K562 (cell line): ENCODE results near the gene RNF181. TPM values are rescaled to one million over a fixed set of nuclear protein-coding genes. Genes with fewer than 3 reads are reported as not detected.

Experiments used
- ATAC-seq: fragments of 200-7000 bp; cut with Tn5 transposase; 3 replicates; pipeline ENCODE4 v1.9.1; 2020; ENCODE audit warnings: moderate library complexity
- BruUV-seq: library from RNA; stranded (reverse); fragments of 400-500 nt; replicated peaks from 2 replicates; lab custom pipeline; 2021; lab: Mats Ljungman, UMichigan
- CTCF ChIA-PET: fragments of 300-600 bp; formaldehyde crosslinking; extraction: SDS; loops from one replicate; lab custom pipeline; 2021; ENCODE audit warnings: low intra/inter-chr PET ratio; lab: Yijun Ruan, JAX
- POLR2A ChIA-PET: fragments of 300-600, 350-650 bp; sonication (Branson Sonifier 250); formaldehyde crosslinking; extraction: SDS; loops from one replicate; lab custom pipeline; 2021; ENCODE audit warnings: antibody characterized with exemption, inconsistent platforms; lab: Yijun Ruan, JAX
- DNase-seq, 4 experiments: peaks; one replicate each; pipeline versions ENCODE4 v3.0.0 to v3.0.0-alpha.2; 2011 to 2018; ENCODE audit warnings: low spot score in 3 of 4, mixed read lengths in 3 of 4; ENCODE audit errors: extremely low read depth in 1 of 4
- FAIRE-seq: peaks from 2 replicates; lab custom pipeline; 2011; peaks lifted over from hg19 to GRCh38; lab: Jason Lieb, UNC
- H2AFZ ChIP-seq: 2 replicates; pipeline ENCODE4 v1.6.0; 2011; ENCODE audit warnings: low read depth, low read length, control low read depth, inconsistent platforms
- H3K27ac ChIP-seq: fragments of 200-600 bp; 3 replicates; pipeline ENCODE4 v1.8.0; 2011; ENCODE audit warnings: low read depth, mild to moderate bottlenecking, control low read depth, inconsistent platforms, low read length, moderate library complexity, mixed read lengths; ENCODE audit errors: extremely low read depth
- H3K27me3 ChIP-seq, 2 experiments: fragments of 300-600 bp in 1 of 2; 2 replicates in 1 of 2; 3 replicates in 1 of 2; pipeline versions ENCODE4 v1.6.0 to v1.8.0; 2011; ENCODE audit warnings: inconsistent platforms in 2 of 2, low read length in 2 of 2, mild to moderate bottlenecking in 1 of 2, mixed read lengths in 1 of 2, moderate library complexity in 1 of 2; ENCODE audit not compliant: control insufficient read depth in 2 of 2, insufficient read depth in 2 of 2
- H3K36me3 ChIP-seq: fragments of 300-600 bp; 3 replicates; pipeline ENCODE4 v1.8.0; 2011; ENCODE audit warnings: mild to moderate bottlenecking, low read length, inconsistent platforms; ENCODE audit not compliant: control insufficient read depth, insufficient read depth
- H3K4me1 ChIP-seq, 2 experiments: fragments of 200-600 bp in 1 of 2; replicated peaks in 1 of 2; 2 replicates in 1 of 2; 3 replicates in 1 of 2; pipeline versions ENCODE4 v1.5.1 to v1.8.0; 2011; ENCODE audit warnings: inconsistent platforms in 2 of 2, low read length in 2 of 2, mild to moderate bottlenecking in 1 of 2, mixed read lengths in 1 of 2, moderate library complexity in 1 of 2; ENCODE audit not compliant: control insufficient read depth in 2 of 2, insufficient read depth in 2 of 2
- H3K4me2 ChIP-seq: 2 replicates; pipeline ENCODE4 v1.6.1; 2011; ENCODE audit warnings: low read length, control low read depth, inconsistent platforms, mixed read lengths; ENCODE audit not compliant: insufficient read depth
- H3K4me3 ChIP-seq: fragments of 200-600 bp; sonication (generic), shearing (Covaris generic); 2 replicates; pipeline ENCODE4 v1.5.1; 2016; ENCODE audit warnings: control low read depth, inconsistent platforms
- H3K79me2 ChIP-seq: fragments of 200-600 bp; 3 replicates; pipeline ENCODE4 v1.8.0; 2011; ENCODE audit warnings: low read length, inconsistent platforms; ENCODE audit not compliant: control insufficient read depth, insufficient read depth
- H3K9ac ChIP-seq, 2 experiments: 2 replicates each; pipeline versions ENCODE4 v1.6.0 to v1.6.1; 2011; ENCODE audit warnings: low read depth in 2 of 2, low read length in 2 of 2, control low read depth in 1 of 2, inconsistent platforms in 1 of 2, mild to moderate bottlenecking in 1 of 2, mixed read lengths in 1 of 2; ENCODE audit not compliant: insufficient read depth in 1 of 2
- H3K9me1 ChIP-seq: one replicate; pipeline ENCODE4 v1.6.0; 2011; ENCODE audit warnings: inconsistent platforms, mild to moderate bottlenecking, low read length, moderate library complexity; ENCODE audit not compliant: control insufficient read depth, insufficient read depth
- H3K9me3 ChIP-seq: replicated peaks from 2 replicates; pipeline ENCODE4 v1.5.1; 2011; ENCODE audit warnings: low read depth, low read length, inconsistent platforms; ENCODE audit not compliant: control insufficient read depth, insufficient read depth
- H4K20me1 ChIP-seq: replicated peaks from 2 replicates; pipeline ENCODE4 v1.6.1; 2011; ENCODE audit warnings: low read length, inconsistent platforms, mixed read lengths; ENCODE audit not compliant: control insufficient read depth, insufficient read depth
- AFF1 ChIP-seq, 2 experiments: fragments of 450-650 bp; IDR thresholded peaks; 2 replicates each; pipeline ENCODE4 v1.6.1; 2018; ENCODE audit warnings: mild to moderate bottlenecking in 2 of 2, low read depth in 1 of 2; ENCODE audit not compliant: partially characterized antibody in 2 of 2
- ARID3A ChIP-seq: IDR thresholded peaks from 2 replicates; pipeline ENCODE4 v1.6.1; 2012; ENCODE audit warnings: low read depth, low read length, improper control_type of control experiment, borderline replicate concordance
- MAZ ChIP-seq, 2 experiments: fragments of 450-650 bp in 1 of 2; sonication (generic) in 1 of 2; formaldehyde crosslinking; IDR thresholded peaks in 1 of 2; conservative IDR thresholded peaks in 1 of 2; 2 replicates each; pipeline versions ENCODE4 v1.4.0 to v1.5.0; 2020; ENCODE audit warnings: mild to moderate bottlenecking in 1 of 2, missing genetic modification reagents in 1 of 2
- MTF1 ChIP-seq: fragments of 250-450 bp; sonication (Bioruptor Pico); IDR thresholded peaks from 2 replicates; pipeline ENCODE4 v1.9.0; 2021; ENCODE audit warnings: moderate library complexity, mild to moderate bottlenecking, inconsistent platforms, borderline replicate concordance
- NFE2L1 ChIP-seq: fragments of 450-650 bp; IDR thresholded peaks from 2 replicates; pipeline ENCODE4 v1.6.1; 2016; ENCODE audit warnings: missing genetic modification characterization, low read depth, mild to moderate bottlenecking, missing compliant biosample characterization, moderate library complexity, borderline replicate concordance
- NFIC ChIP-seq: fragments of 450-650 bp; IDR thresholded peaks from 2 replicates; pipeline ENCODE4 v1.6.1; 2017; ENCODE audit warnings: mild to moderate bottlenecking, inconsistent platforms
- NONO ChIP-seq, 2 experiments: fragments of 200-400 bp in 1 of 2; fragments of 450-650 bp in 1 of 2; formaldehyde crosslinking in 1 of 2; IDR thresholded peaks; 2 replicates each; pipeline ENCODE4 v1.6.1; 2017; ENCODE audit warnings: low read depth in 2 of 2, mild to moderate bottlenecking in 2 of 2, moderate library complexity in 2 of 2, low read length in 1 of 2
- SREBF2 ChIP-seq: sonication (generic); formaldehyde crosslinking; IDR thresholded peaks from 2 replicates; pipeline ENCODE4 v1.4.0; 2020; ENCODE audit warnings: mild to moderate bottlenecking, missing genetic modification reagents
- TEAD1 ChIP-seq, 2 experiments: fragments of 450-650 bp in 1 of 2; sonication (generic) in 1 of 2; formaldehyde crosslinking; IDR thresholded peaks; 2 replicates each; pipeline versions ENCODE4 v1.4.0 to v1.8.0; 2020 to 2022; ENCODE audit warnings: mild to moderate bottlenecking in 2 of 2, missing genetic modification reagents in 1 of 2
- ZNF316 ChIP-seq: fragments of 450-650 bp; IDR thresholded peaks from 2 replicates; pipeline ENCODE4 v1.6.1; 2016
- WGBS: fragments of 100-300 bp; shearing (Covaris generic); methylation state at CpG from one replicate; pipeline ENCODE4 v1.1.6; 2016; ENCODE audit warnings: low coverage, mixed read lengths; ENCODE audit not compliant: insufficient coverage; ENCODE audit errors: missing lambda C conversion rate; 5-methylcytosine and 5-hydroxymethylcytosine counted together
- in situ Hi-C: fragments of 300-500 bp; cut with MboI; formaldehyde crosslinking; loops from 4 replicates; pipeline ENCODE4 v1.15.0; 2018; ENCODE audit warnings: inconsistent platforms, mixed read lengths
- intact Hi-C: fragments of 100-400 bp; cut with micrococcal nuclease; formaldehyde crosslinking; loops from 2 replicates; pipeline ENCODE4 v1.14.2; 2022
- polyA plus RNA-seq, 8 experiments: library from polyadenylated mRNA; depleted of rRNA in 4 of 8; stranded (reverse) in 5 of 8; unstranded in 3 of 8; fragments of >200 nt; fragmentation: Nextera tagmentation in 2 of 8; fragmentation: Illumina TruSeq in 1 of 8; extraction: Ambion mirVana in 2 of 8; extraction: Trizol in 1 of 8; gene quantifications; 2 replicates each; pipeline versions ENCODE4 v1.2.1 to v1.2.3, GENCODE V29; 2011 to 2014; ENCODE audit warnings: inconsistent platforms in 1 of 8, missing spikeins in 1 of 8
- total RNA-seq, 7 experiments: library from RNA; depleted of rRNA in 6 of 7; stranded (reverse); fragments of >200 nt in 6 of 7; fragmentation: Illumina TruSeq in 2 of 7; extraction: Trizol in 2 of 7; gene quantifications; 2 replicates each; pipeline versions ENCODE4 v1.2.1 to v1.2.3, GENCODE V29; 2011 to 2021; ENCODE audit warnings: low replicate concordance in 1 of 7

The RNF181 gene
- total and polyA plus RNA-seq, 9 of the 15 experiments (the other 6 are each of a cell fraction or from before 2014, with no cell fraction given) = 139 to 492 (median 253) TPM

GRCh38 chr2:85590950-85591349 is 4.6 kb upstream of the RNF181 start:
- in situ Hi-C loops (no loop called here), intact Hi-C loops (no loop called here)
- no peaks in the 10 kb centered on the region for H3K9me3 ChIP-seq
- peaks cover 4% of the 10 kb centered on the region for H3K9me1 ChIP-seq
- H3K4me3 ChIP-seq = no peak overlapping the region
- no peak for FAIRE-seq
- DNase-seq = no peak
- H3K79me2 ChIP-seq = peaks cover 13% of the 10 kb centered on the region
- POLR2A ChIA-PET = interaction anchor here (0.6 to 2.7 kb wide), 4 partner anchors 10 to 17 kb away, joined by 3 to 25 read pairs (median 3); partner anchors contain the start of genes TMEM150A and VAMP8
- no peaks in the 10 kb centered on the region for H3K36me3 ChIP-seq
- CTCF ChIA-PET = no interaction called here
- peak overlapping the region in 1 of 2 experiments; percentile 72; a peak in 1 of 4 replicates for H3K9ac ChIP-seq
- H4K20me1 ChIP-seq = no peaks in the 10 kb centered on the region
- TF ChIP-seq MAZ (CRISPR knock-in tag; conservative IDR thresholded peaks at IDR 0.05 in 1 of 2, IDR thresholded peaks at IDR 0.05 in 1 of 2) = no peak
- no peak for TF ChIP-seq NONO (IDR thresholded peaks at IDR 0.05; ENCODE audit: low read depth in 2 of 2, low read length in 1 of 2)
- TF ChIP-seq ARID3A = no peak
- no peak for TF ChIP-seq ZNF316
- no peak for TF ChIP-seq MTF1 (CRISPR knock-in tag)
- no peak for TF ChIP-seq TEAD1 (CRISPR knock-in tag; IDR thresholded peaks at IDR 0.05)
- no peak for TF ChIP-seq NFIC
- no peak for TF ChIP-seq AFF1 (IDR thresholded peaks at IDR 0.05; ENCODE audit: low read depth in 1 of 2, partially characterized antibody in 2 of 2)
- no peak for TF ChIP-seq NFE2L1
- TF ChIP-seq SREBF2 (CRISPR knock-in tag) = no peak
- H2AFZ ChIP-seq = no peak overlapping the region
- WGBS = 42% methylated on average over 2 of the region's 2 CpGs
- ATAC-seq = no peak
- no TSS peak for BruUV-seq
- no peak overlapping the region for H3K4me2 ChIP-seq
- H3K27ac ChIP-seq = no peak overlapping the region
- no peaks in the 10 kb centered on the region for H3K27me3 ChIP-seq
- H3K4me1 ChIP-seq = peaks cover 27 to 32% of the 10 kb centered on the region in 2 experiments
